Panc1 (cell line): ENCODE results near the gene LAMA5. TPM values are rescaled to one million over a fixed set of nuclear protein-coding genes. Genes with fewer than 3 reads are reported as not detected.

Experiments used
- ATAC-seq: fragments of 200-7000 bp; cut with Tn5 transposase; 2 replicates; pipeline ENCODE4 v1.9.1; 2020; ENCODE audit warnings: mild to moderate bottlenecking, moderate library complexity
- BruUV-seq: library from RNA; stranded (reverse); fragments of 400-500 nt; replicated peaks from 2 replicates; lab custom pipeline; 2021; lab: Mats Ljungman, UMichigan
- CTCF ChIA-PET: fragments of 300-600 bp; sonication (Branson Sonifier 250); formaldehyde crosslinking; loops from one replicate; lab custom pipeline; 2022; ENCODE audit warnings: antibody characterized with exemption; lab: Charles Lee
- POLR2A ChIA-PET: fragments of 300-600 bp; sonication (Branson Sonifier 250); formaldehyde crosslinking; loops from one replicate; lab custom pipeline; 2022; ENCODE audit warnings: antibody characterized with exemption; lab: Charles Lee
- DNase-seq: peaks from one replicate; pipeline ENCODE4 v3.0.0-alpha.2; 2010; ENCODE audit warnings: low read depth, low spot score
- H3K27ac ChIP-seq: 2 replicates; pipeline ENCODE4 v1.5.1; 2011; ENCODE audit warnings: mild to moderate bottlenecking, low read length, inconsistent platforms
- H3K27me3 ChIP-seq: fragments of 200-500 bp; sonication (Bioruptor generic); 2 replicates; pipeline ENCODE4 v1.6.0; 2014; ENCODE audit warnings: low read length, inconsistent platforms; ENCODE audit not compliant: control insufficient read depth, insufficient read depth
- H3K36me3 ChIP-seq: fragments of 200-500 bp; sonication (Bioruptor generic); 2 replicates; pipeline ENCODE4 v1.5.1; 2014; ENCODE audit warnings: inconsistent platforms, mild to moderate bottlenecking, low read length, moderate library complexity; ENCODE audit not compliant: control insufficient read depth, insufficient read depth
- H3K4me1 ChIP-seq: 2 replicates; pipeline ENCODE4 v1.5.1; 2011; ENCODE audit warnings: inconsistent platforms, mild to moderate bottlenecking, low read length, moderate library complexity; ENCODE audit not compliant: control insufficient read depth, insufficient read depth
- H3K4me3 ChIP-seq, 2 experiments: 2 replicates each; pipeline ENCODE4 v1.5.1; 2011 to 2012; ENCODE audit warnings: low read depth in 2 of 2, low read length in 2 of 2, mild to moderate bottlenecking in 2 of 2, inconsistent platforms in 1 of 2, moderate library complexity in 1 of 2
- H3K9me3 ChIP-seq: fragments of 200-500 bp; sonication (Bioruptor generic); 2 replicates; pipeline ENCODE4 v1.5.1; 2014; ENCODE audit warnings: low read depth, mild to moderate bottlenecking, inconsistent platforms, low read length, moderate library complexity; ENCODE audit not compliant: control insufficient read depth, insufficient read depth
- POLR2AphosphoS5 ChIP-seq: IDR thresholded peaks from 2 replicates; pipeline ENCODE4 v1.6.1; 2012; ENCODE audit warnings: mild to moderate bottlenecking, low read depth, low read length, moderate library complexity
- SIN3A ChIP-seq: IDR thresholded peaks from 2 replicates; pipeline ENCODE4 v1.6.1; 2012; ENCODE audit warnings: low read depth, mild to moderate bottlenecking, low read length, moderate library complexity, borderline replicate concordance; ENCODE audit not compliant: insufficient read depth
- TCF7L2 ChIP-seq: IDR thresholded peaks from 2 replicates; pipeline ENCODE4 v1.6.1; 2011; ENCODE audit warnings: mild to moderate bottlenecking, low read depth, low read length, inconsistent platforms
- in situ Hi-C: cut with HindIII; loops from 2 replicates; pipeline ENCODE4 v1.10.0; 2016; ENCODE audit warnings: low sequenced_read_pairs, low pct_unique_long_range_greater_than_20kb
- intact Hi-C: fragments of 100-400 bp; cut with micrococcal nuclease; formaldehyde crosslinking; loops from one replicate; pipeline ENCODE4 v1.10.0; 2022; ENCODE audit not compliant: unreplicated experiment
- total RNA-seq: library from RNA; stranded (reverse); gene quantifications from one replicate; pipeline ENCODE4 v1.2.1, GENCODE V29; 2021; ENCODE audit not compliant: unreplicated experiment
- TF ChIP-seq, protein P1 (sequence below): fragments of 450-650 bp; IDR thresholded peaks from 2 replicates; pipeline ENCODE4 v1.5.1; 2017; ENCODE audit warnings: mild to moderate bottlenecking
- TF ChIP-seq, protein P2 (sequence below), 2 experiments: IDR thresholded peaks; 2 replicates each; pipeline ENCODE4 v1.6.1; 2011 to 2012; ENCODE audit warnings: low read depth in 2 of 2, control low read depth in 1 of 2, low read length in 1 of 2, mild to moderate bottlenecking in 1 of 2, moderate library complexity in 1 of 2; ENCODE audit not compliant: insufficient read depth in 1 of 2

Gene LAMA5
- total RNA-seq, 1 experiment from 2014 or later = 497 TPM

DNA sequence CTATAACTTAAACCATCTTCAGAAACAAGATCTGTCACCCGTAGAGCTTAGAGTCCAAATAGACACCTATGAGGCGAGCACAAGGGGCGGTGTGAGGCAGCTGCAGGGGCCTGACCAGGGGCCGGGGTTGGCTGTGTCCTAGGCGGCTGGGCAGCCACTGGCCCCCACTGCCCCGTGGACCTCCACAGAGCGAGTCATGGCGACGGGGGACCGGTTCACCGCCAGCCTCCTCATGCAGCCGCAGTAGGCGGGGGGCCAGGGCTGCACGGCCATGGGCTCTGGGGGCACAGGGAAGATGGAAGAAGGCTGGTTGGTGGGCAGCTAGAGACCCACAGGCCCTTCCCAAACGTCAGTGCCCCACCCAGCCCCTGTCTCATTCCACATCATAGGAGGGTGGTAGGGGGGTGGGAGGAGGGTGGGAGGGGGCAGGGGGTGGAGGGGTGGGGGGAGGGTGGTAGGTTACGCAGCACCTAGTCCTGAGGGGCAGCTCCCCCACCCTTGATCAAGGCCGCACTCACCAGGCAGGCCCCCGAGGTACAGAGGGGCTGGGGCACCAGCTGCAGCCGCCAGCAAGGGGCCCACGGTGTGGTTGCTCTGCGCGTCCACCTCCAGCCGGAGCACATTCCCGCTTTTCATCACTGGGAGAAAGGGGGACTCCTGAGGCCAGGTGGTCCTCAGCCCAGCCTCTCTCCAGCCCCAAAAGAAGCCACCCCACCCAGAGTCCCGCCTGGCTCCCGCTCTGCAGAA is 57.7 kb downstream of the LAMA5 start:
- intact Hi-C loops (no loop called here), in situ Hi-C loops (no loop called here)
- Histone ChIP-seq H3K36me3 (peaks cover 9% of the 10 kb centered on the region), H3K27me3 (no peaks in the 10 kb centered on the region), H3K4me3 (no peak overlapping the region), H3K4me1 (peaks cover 63% of the 10 kb centered on the region), H3K27ac (peak overlapping the region; percentile 91), H3K9me3 (no peaks in the 10 kb centered on the region)
- ChIA-PET CTCF (interaction anchor here (0.6 kb wide), 1 partner anchor 58 kb away, joined by 3 read pairs; the partner anchor contains the start of gene LAMA5), POLR2A (no interaction called here)
- ATAC-seq = peak; percentile 0
- TSS peak; percentile 85 for BruUV-seq
- TF ChIP-seq TCF7L2 = no peak
- no peak; the same call in 1 of the 2 replicates for TF ChIP-seq SIN3A
- TF ChIP-seq, protein P1, sequence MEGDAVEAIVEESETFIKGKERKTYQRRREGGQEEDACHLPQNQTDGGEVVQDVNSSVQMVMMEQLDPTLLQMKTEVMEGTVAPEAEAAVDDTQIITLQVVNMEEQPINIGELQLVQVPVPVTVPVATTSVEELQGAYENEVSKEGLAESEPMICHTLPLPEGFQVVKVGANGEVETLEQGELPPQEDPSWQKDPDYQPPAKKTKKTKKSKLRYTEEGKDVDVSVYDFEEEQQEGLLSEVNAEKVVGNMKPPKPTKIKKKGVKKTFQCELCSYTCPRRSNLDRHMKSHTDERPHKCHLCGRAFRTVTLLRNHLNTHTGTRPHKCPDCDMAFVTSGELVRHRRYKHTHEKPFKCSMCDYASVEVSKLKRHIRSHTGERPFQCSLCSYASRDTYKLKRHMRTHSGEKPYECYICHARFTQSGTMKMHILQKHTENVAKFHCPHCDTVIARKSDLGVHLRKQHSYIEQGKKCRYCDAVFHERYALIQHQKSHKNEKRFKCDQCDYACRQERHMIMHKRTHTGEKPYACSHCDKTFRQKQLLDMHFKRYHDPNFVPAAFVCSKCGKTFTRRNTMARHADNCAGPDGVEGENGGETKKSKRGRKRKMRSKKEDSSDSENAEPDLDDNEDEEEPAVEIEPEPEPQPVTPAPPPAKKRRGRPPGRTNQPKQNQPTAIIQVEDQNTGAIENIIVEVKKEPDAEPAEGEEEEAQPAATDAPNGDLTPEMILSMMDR = no peak
- TF ChIP-seq POLR2AphosphoS5 = no peak
- TF ChIP-seq, protein P2, sequence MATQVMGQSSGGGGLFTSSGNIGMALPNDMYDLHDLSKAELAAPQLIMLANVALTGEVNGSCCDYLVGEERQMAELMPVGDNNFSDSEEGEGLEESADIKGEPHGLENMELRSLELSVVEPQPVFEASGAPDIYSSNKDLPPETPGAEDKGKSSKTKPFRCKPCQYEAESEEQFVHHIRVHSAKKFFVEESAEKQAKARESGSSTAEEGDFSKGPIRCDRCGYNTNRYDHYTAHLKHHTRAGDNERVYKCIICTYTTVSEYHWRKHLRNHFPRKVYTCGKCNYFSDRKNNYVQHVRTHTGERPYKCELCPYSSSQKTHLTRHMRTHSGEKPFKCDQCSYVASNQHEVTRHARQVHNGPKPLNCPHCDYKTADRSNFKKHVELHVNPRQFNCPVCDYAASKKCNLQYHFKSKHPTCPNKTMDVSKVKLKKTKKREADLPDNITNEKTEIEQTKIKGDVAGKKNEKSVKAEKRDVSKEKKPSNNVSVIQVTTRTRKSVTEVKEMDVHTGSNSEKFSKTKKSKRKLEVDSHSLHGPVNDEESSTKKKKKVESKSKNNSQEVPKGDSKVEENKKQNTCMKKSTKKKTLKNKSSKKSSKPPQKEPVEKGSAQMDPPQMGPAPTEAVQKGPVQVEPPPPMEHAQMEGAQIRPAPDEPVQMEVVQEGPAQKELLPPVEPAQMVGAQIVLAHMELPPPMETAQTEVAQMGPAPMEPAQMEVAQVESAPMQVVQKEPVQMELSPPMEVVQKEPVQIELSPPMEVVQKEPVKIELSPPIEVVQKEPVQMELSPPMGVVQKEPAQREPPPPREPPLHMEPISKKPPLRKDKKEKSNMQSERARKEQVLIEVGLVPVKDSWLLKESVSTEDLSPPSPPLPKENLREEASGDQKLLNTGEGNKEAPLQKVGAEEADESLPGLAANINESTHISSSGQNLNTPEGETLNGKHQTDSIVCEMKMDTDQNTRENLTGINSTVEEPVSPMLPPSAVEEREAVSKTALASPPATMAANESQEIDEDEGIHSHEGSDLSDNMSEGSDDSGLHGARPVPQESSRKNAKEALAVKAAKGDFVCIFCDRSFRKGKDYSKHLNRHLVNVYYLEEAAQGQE (IDR thresholded peaks at IDR 0.05; ENCODE audit: insufficient read depth in 1 of 2, low read depth in 2 of 2, low read length in 1 of 2) = no peak
- DNase-seq = no peak

DNA sequence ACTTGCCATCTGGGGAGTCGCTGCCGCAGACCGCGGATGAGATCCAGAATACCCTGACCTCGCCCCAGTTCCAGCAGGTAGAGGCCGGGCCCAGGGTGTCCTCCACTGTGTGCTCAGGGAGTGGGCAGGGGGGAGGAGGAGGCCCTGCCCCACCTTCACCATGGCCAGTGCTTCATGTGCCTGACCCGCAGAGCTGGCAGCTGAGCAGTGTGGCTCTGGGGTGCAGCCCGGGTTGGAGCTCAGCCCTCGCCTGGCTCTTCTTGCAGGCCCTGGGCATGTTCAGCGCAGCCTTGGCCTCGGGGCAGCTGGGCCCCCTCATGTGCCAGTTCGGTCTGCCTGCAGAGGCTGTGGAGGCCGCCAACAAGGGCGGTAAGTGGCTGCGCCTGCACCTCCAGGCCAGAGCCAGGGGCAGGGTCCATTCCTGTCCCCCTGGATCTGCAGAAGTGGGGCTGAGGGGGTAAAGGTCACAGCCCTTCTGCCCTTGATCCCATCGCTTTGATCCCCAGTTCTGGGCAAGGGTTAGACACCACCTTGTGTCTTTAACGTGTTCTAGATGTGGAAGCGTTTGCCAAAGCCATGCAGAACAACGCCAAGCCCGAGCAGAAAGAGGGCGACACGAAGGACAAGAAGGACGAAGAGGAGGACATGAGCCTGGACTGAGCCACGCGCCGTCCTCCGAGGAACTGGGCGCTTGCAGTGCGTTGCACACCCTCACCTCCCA is 58.9 kb downstream of the LAMA5 start:
- CTCF ChIA-PET = no interaction called here
- intact Hi-C loops = no loop called here
- TF ChIP-seq, protein P2 (IDR thresholded peaks at IDR 0.05; ENCODE audit: insufficient read depth in 1 of 2, low read depth in 2 of 2, low read length in 1 of 2) = no peak
- TF ChIP-seq TCF7L2 = peak; percentile 68
- Histone ChIP-seq H3K4me3 (no peak overlapping the region), H3K9me3 (no peaks in the 10 kb centered on the region), H3K27me3 (no peaks in the 10 kb centered on the region), H3K4me1 (peaks cover 63% of the 10 kb centered on the region), H3K36me3 (peaks cover 9% of the 10 kb centered on the region), H3K27ac (peak overlapping the region; percentile 91)
- ATAC-seq (peak; percentile 2), DNase-seq (no peak)
- POLR2A ChIA-PET = no interaction called here
- in situ Hi-C loops = no loop called here
- TSS peak; percentile 35 for BruUV-seq
